Measurements from ENCODE around the gene SYNRG. TPM values are rescaled to one million over a fixed set of nuclear protein-coding genes. Genes with fewer than 3 reads are reported as not detected.

SYNRG gene
- total and polyA plus RNA-seq, 2 donors (not counting 3 experiments of a cell fraction or from before 2014, with no cell fraction given) = 15.3 to 42.2 TPM

DNA sequence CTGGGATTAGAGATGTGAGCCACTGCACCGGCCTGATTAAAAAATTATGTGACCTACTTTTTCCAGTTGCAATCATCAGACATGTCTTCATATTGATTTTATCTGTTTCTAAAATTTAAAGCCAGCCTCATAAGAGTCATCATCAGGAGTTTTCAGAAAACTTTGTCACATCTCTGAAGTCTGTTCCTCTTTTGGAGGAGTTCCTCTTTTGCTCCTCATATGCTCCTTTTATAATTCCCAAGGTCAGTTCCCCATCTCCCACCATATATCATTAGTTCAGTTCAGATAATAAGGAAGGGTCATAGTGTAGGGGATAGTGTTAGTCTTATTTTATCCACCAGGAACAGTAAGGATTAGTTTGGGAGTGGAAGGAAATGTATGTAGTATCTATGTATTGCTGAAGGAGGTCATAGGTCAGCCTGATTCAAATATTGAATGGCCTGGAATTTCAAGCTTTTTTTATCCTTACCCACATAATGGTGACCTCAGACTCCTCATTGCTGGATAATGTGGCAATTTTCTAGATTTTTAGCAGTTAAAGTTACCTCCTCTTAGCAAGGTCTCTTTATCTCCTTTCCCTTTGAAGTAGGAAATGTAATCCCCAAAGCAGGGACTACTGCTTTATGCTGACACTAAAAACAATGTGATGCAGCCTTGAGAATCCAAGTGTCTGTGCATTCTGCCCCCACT is 133.3 kb downstream of the SYNRG start:
- Histone ChIP-seq H3K4me1 (ENCODE audit: control insufficient read depth, extremely low read depth, insufficient read depth, low read length) (peaks cover 22% of the 10 kb centered on the region), H3K27ac (ENCODE audit: insufficient read depth, low read depth, low read length) (peak overlapping the region; percentile 96), H4K20me1 (replicated peaks; ENCODE audit: control insufficient read depth, extremely low read depth, insufficient read depth, low read length) (no peaks in the 10 kb centered on the region), H3K4me2 (ENCODE audit: insufficient read depth, low read length) (peak overlapping the region; percentile 77), H3K36me3 (ENCODE audit: control insufficient read depth in 2 of 2, extremely low read depth in 1 of 2, insufficient read depth in 2 of 2, low read length in 2 of 2) (peaks cover 3 to 9% of the 10 kb centered on the region in 2 experiments), H3K9me3 (replicated peaks; ENCODE audit: control insufficient read depth, insufficient read depth, low read length) (no peaks in the 10 kb centered on the region), H3K9me1 (replicated peaks; ENCODE audit: control insufficient read depth, extremely low read depth, insufficient read depth, low read length) (no peaks in the 10 kb centered on the region), H3K9ac (replicated peaks; ENCODE audit: extremely low read depth, insufficient read depth, low read length) (peak overlapping the region; percentile 58), H2AFZ (ENCODE audit: low read depth, low read length) (no peak overlapping the region), H3K27me3 (ENCODE audit: control insufficient read depth in 2 of 2, insufficient read depth in 2 of 2, low read length in 2 of 2) (no peaks in the 10 kb centered on the region), H3K79me2 (ENCODE audit: control insufficient read depth, insufficient read depth, low read length) (no peaks in the 10 kb centered on the region), H3K4me3 (replicated peaks in 1 of 3; ENCODE audit: insufficient read depth in 1 of 3, low read depth in 1 of 3, low read length in 3 of 3) (no peak overlapping the region)
- DNase-seq (ENCODE audit: low read depth, low spot score) (peak; percentile 6), FAIRE-seq (no peak)
- POLR2A ChIA-PET = interaction anchor here (0.6 to 1.6 kb wide), 2 partner anchors 12 to 35 kb away, joined by 3 to 8 read pairs; no protein-coding TSS in a partner anchor
- TF ChIP-seq MAX (IDR thresholded peaks at IDR 0.05; ENCODE audit: insufficient read depth, insufficient read length) = no peak
- no peak for TF ChIP-seq MYC (IDR thresholded peaks at IDR 0.05; ENCODE audit: low read depth, low read length)
- TF ChIP-seq JUN (IDR thresholded peaks at IDR 0.05; ENCODE audit: borderline replicate concordance, insufficient read depth, insufficient read length, low read depth) = no peak
- no peak for TF ChIP-seq EZH2 (IDR thresholded peaks at IDR 0.05; ENCODE audit: borderline replicate concordance, low read depth, low read length, severe bottlenecking)
- TF ChIP-seq, protein P1, sequence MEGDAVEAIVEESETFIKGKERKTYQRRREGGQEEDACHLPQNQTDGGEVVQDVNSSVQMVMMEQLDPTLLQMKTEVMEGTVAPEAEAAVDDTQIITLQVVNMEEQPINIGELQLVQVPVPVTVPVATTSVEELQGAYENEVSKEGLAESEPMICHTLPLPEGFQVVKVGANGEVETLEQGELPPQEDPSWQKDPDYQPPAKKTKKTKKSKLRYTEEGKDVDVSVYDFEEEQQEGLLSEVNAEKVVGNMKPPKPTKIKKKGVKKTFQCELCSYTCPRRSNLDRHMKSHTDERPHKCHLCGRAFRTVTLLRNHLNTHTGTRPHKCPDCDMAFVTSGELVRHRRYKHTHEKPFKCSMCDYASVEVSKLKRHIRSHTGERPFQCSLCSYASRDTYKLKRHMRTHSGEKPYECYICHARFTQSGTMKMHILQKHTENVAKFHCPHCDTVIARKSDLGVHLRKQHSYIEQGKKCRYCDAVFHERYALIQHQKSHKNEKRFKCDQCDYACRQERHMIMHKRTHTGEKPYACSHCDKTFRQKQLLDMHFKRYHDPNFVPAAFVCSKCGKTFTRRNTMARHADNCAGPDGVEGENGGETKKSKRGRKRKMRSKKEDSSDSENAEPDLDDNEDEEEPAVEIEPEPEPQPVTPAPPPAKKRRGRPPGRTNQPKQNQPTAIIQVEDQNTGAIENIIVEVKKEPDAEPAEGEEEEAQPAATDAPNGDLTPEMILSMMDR (IDR thresholded peaks at IDR 0.05; ENCODE audit: extremely low read depth in 1 of 2, insufficient read depth in 1 of 2, low read depth in 1 of 2, low read length in 2 of 2) = no peak
- TF ChIP-seq POLR2A (IDR thresholded peaks at IDR 0.05; ENCODE audit: low read depth, low read length) = no peak
- TF ChIP-seq FOS (IDR thresholded peaks at IDR 0.05; ENCODE audit: borderline replicate concordance, insufficient read depth, low read length) = no peak
- TF ChIP-seq GATA2 (IDR thresholded peaks at IDR 0.05; ENCODE audit: insufficient read depth, insufficient read length, low read depth, low read length) = no peak
- no peak for TF ChIP-seq POLR2AphosphoS5 (IDR thresholded peaks at IDR 0.05; ENCODE audit: insufficient read depth, low read depth, low read length)
- BruUV-seq (replicated peaks) = no TSS peak
- intact Hi-C loops (cut with micrococcal nuclease) = loop anchor here (1.0 kb wide), 1 partner anchor 8 kb away; no protein-coding TSS in a partner anchor
- CTCF ChIA-PET = interaction anchor here (0.9 to 1.5 kb wide), 4 partner anchors 10 to 14 kb away, joined by 3 to 5 read pairs (median 3); no protein-coding TSS in a partner anchor
- dilution Hi-C loops (cut with MboI; ENCODE audit: extremely low pct_ligation_motif_present, low sequenced_read_pairs) = no loop called here

All from endothelial cell of umbilical vein (primary cell).